Activated T-cell treated with anti-CD3 and anti-CD28 coated beads, Interleukin-2, amount 50 U/mL, for 24 hours (primary cell): ENCODE data around the gene NCS1.

Experiments
- DNase-seq: peaks from one replicate; pipeline ENCODE4 v3.0.0-alpha.2; 2020
- H3K27ac Mint-ChIP-seq: 2 replicates; pipeline ENCODE4 v1.8.0; 2020; ENCODE audit warnings: mild to moderate bottlenecking, mixed read lengths
- H3K27me3 Mint-ChIP-seq: 2 replicates; pipeline ENCODE4 v1.8.0; 2020; ENCODE audit warnings: mixed read lengths
- H3K36me3 Mint-ChIP-seq: 2 replicates; pipeline ENCODE4 v1.8.0; 2020; ENCODE audit warnings: low read depth, mixed read lengths
- H3K4me1 Mint-ChIP-seq: 2 replicates; pipeline ENCODE4 v1.8.0; 2020; ENCODE audit warnings: low read depth, mixed read lengths
- H3K4me3 Mint-ChIP-seq: 2 replicates; pipeline ENCODE4 v1.8.0; 2020; ENCODE audit warnings: mild to moderate bottlenecking, moderate library complexity, mixed read lengths
- H3K9me3 Mint-ChIP-seq: 2 replicates; pipeline ENCODE4 v1.8.0; 2020; ENCODE audit warnings: mixed read lengths

The NCS1 gene

GRCh38 chr9:130157079-130157478 is 15.1 kb upstream of the NCS1 start:
- no peak overlapping the region for H3K27ac Mint-ChIP-seq
- no peak for DNase-seq

GRCh38 chr9:130158001-130158400 is 14.2 kb upstream of the NCS1 start:
- no peak overlapping the region for H3K27ac Mint-ChIP-seq
- no peak for DNase-seq
- H3K9me3 Mint-ChIP-seq, result no peaks in the 10 kb centered on the region
- peaks cover 6% of the 10 kb centered on the region for H3K4me1 Mint-ChIP-seq
- H3K4me3 Mint-ChIP-seq, result no peak overlapping the region
- no peaks in the 10 kb centered on the region for H3K27me3 Mint-ChIP-seq
- H3K36me3 Mint-ChIP-seq, result no peaks in the 10 kb centered on the region

More at GRCh38 chr9:130157079-130157478, 15.1 kb upstream of the NCS1 start:
- H3K4me3 Mint-ChIP-seq, result no peak overlapping the region
- H3K9me3 Mint-ChIP-seq, result no peaks in the 10 kb centered on the region
- H3K36me3 Mint-ChIP-seq, result no peaks in the 10 kb centered on the region
- no peaks in the 10 kb centered on the region for H3K27me3 Mint-ChIP-seq
- peaks cover 6% of the 10 kb centered on the region for H3K4me1 Mint-ChIP-seq

- Mint-ChIP-seq H3K4me3 (no peak overlapping the region), H3K4me1 (peaks cover 6% of the 10 kb centered on the region), H3K36me3 (no peaks in the 10 kb centered on the region), H3K27me3 (no peaks in the 10 kb centered on the region), H3K27ac (no peak overlapping the region), H3K9me3 (no peaks in the 10 kb centered on the region)
- DNase-seq, result no peak
Measured at GRCh38 chr9:130159057-130159456, 13.1 kb upstream of the NCS1 start.

GRCh38 chr9:130159915-130160670 is 12.1 kb upstream of the NCS1 start:
- Mint-ChIP-seq H3K9me3 (no peaks in the 10 kb centered on the region), H3K36me3 (no peaks in the 10 kb centered on the region), H3K4me1 (peaks cover 6% of the 10 kb centered on the region), H3K27ac (no peak overlapping the region), H3K27me3 (no peaks in the 10 kb centered on the region), H3K4me3 (no peak overlapping the region)
- DNase-seq, result no peak

GRCh38 chr9:130160862-130161470 is 11.2 kb upstream of the NCS1 start:
- Mint-ChIP-seq H3K4me1 (peaks cover 6% of the 10 kb centered on the region), H3K36me3 (no peaks in the 10 kb centered on the region)
- no peak for DNase-seq

GRCh38 chr9:130165579-130165978 is 6.6 kb upstream of the NCS1 start:
- H3K4me1 Mint-ChIP-seq, result peaks cover 7% of the 10 kb centered on the region
- H3K36me3 Mint-ChIP-seq, result no peaks in the 10 kb centered on the region
- peaks cover 4% of the 10 kb centered on the region for H3K27me3 Mint-ChIP-seq
- no peak for DNase-seq
- H3K27ac Mint-ChIP-seq, result no peak overlapping the region
- H3K4me3 Mint-ChIP-seq, result no peak overlapping the region
- H3K9me3 Mint-ChIP-seq, result no peaks in the 10 kb centered on the region

More at GRCh38 chr9:130160862-130161470, 11.2 kb upstream of the NCS1 start:
- no peak overlapping the region for H3K4me3 Mint-ChIP-seq
- H3K27ac Mint-ChIP-seq, result no peak overlapping the region
- H3K27me3 Mint-ChIP-seq, result no peaks in the 10 kb centered on the region
- H3K9me3 Mint-ChIP-seq, result no peaks in the 10 kb centered on the region

- Mint-ChIP-seq H3K36me3 (no peaks in the 10 kb centered on the region), H3K27ac (no peak overlapping the region), H3K9me3 (no peaks in the 10 kb centered on the region), H3K4me3 (no peak overlapping the region), H3K27me3 (peaks cover 12% of the 10 kb centered on the region), H3K4me1 (peaks cover 9% of the 10 kb centered on the region)
- DNase-seq, result no peak
Measured at GRCh38 chr9:130166399-130166798, 5.8 kb upstream of the NCS1 start.

GRCh38 chr9:130167927-130168326 is 4.3 kb upstream of the NCS1 start:
- DNase-seq, result no peak
- no peak overlapping the region for H3K4me3 Mint-ChIP-seq
- H3K27me3 Mint-ChIP-seq, result peaks cover 12% of the 10 kb centered on the region
- peaks cover 9% of the 10 kb centered on the region for H3K4me1 Mint-ChIP-seq
- no peaks in the 10 kb centered on the region for H3K9me3 Mint-ChIP-seq
- H3K27ac Mint-ChIP-seq, result no peak overlapping the region
- no peaks in the 10 kb centered on the region for H3K36me3 Mint-ChIP-seq

GRCh38 chr9:130171226-130172148 is 717 bp upstream of the NCS1 start:
- peak; percentile 42 for DNase-seq
- Mint-ChIP-seq H3K9me3 (no peaks in the 10 kb centered on the region), H3K27ac (peak overlapping the region; percentile 19), H3K4me3 (peak overlapping the region; percentile 59), H3K4me1 (peaks cover 13% of the 10 kb centered on the region), H3K27me3 (peaks cover 29% of the 10 kb centered on the region), H3K36me3 (peaks cover 2% of the 10 kb centered on the region)

- Mint-ChIP-seq H3K36me3 (peaks cover 4% of the 10 kb centered on the region), H3K4me1 (peaks cover 8% of the 10 kb centered on the region), H3K27me3 (peaks cover 29% of the 10 kb centered on the region), H3K4me3 (peak overlapping the region; percentile 81), H3K9me3 (no peaks in the 10 kb centered on the region), H3K27ac (peak overlapping the region; percentile 71)
- DNase-seq, result peak; percentile 65
Measured at GRCh38 chr9:130172858-130173665, 858 bp downstream of the NCS1 start.

GRCh38 chr9:130173666-130173983 is 1.4 kb downstream of the NCS1 start:
- Mint-ChIP-seq H3K27me3 (peaks cover 29% of the 10 kb centered on the region), H3K36me3 (peaks cover 4% of the 10 kb centered on the region), H3K4me3 (peak overlapping the region; percentile 81), H3K27ac (peak overlapping the region; percentile 26), H3K9me3 (no peaks in the 10 kb centered on the region), H3K4me1 (peaks cover 8% of the 10 kb centered on the region)
- DNase-seq, result no peak

- H3K4me1 Mint-ChIP-seq, result peaks cover 8% of the 10 kb centered on the region
- peak overlapping the region; percentile 81 for H3K4me3 Mint-ChIP-seq
- no peaks in the 10 kb centered on the region for H3K9me3 Mint-ChIP-seq
- DNase-seq, result no peak
- H3K27me3 Mint-ChIP-seq, result peaks cover 29% of the 10 kb centered on the region
- H3K36me3 Mint-ChIP-seq, result peaks cover 4% of the 10 kb centered on the region
- peak overlapping the region; percentile 26 for H3K27ac Mint-ChIP-seq
Measured at GRCh38 chr9:130174025-130174424, 1.8 kb downstream of the NCS1 start.

GRCh38 chr9:130174920-130175321 is 2.7 kb downstream of the NCS1 start:
- H3K27ac Mint-ChIP-seq, result no peak overlapping the region
- peaks cover 4% of the 10 kb centered on the region for H3K36me3 Mint-ChIP-seq
- H3K9me3 Mint-ChIP-seq, result no peaks in the 10 kb centered on the region
- H3K4me1 Mint-ChIP-seq, result peaks cover 8% of the 10 kb centered on the region
- peak overlapping the region; percentile 51 for H3K4me3 Mint-ChIP-seq
- DNase-seq, result no peak
- peaks cover 29% of the 10 kb centered on the region for H3K27me3 Mint-ChIP-seq

GRCh38 chr9:130175355-130175754 is 3.2 kb downstream of the NCS1 start:
- Mint-ChIP-seq H3K36me3 (peaks cover 4% of the 10 kb centered on the region), H3K9me3 (no peaks in the 10 kb centered on the region), H3K27ac (no peak overlapping the region), H3K27me3 (peaks cover 27% of the 10 kb centered on the region), H3K4me1 (peaks cover 8% of the 10 kb centered on the region), H3K4me3 (no peak overlapping the region)
- no peak for DNase-seq
